Keratinocyte (primary cell): Measurements from ENCODE around the gene PLD5. TPM values are rescaled to one million over a fixed set of nuclear protein-coding genes. Genes with fewer than 3 reads are reported as not detected.

Source experiments
- DNase-seq: peaks from one replicate; pipeline ENCODE4 v3.0.0-alpha.2; 2011; ENCODE audit warnings: low read depth, missing footprints, low spot score
- FAIRE-seq: peaks from 2 replicates; lab custom pipeline; 2011; peaks lifted over from hg19 to GRCh38; lab: Jason Lieb, UNC
- H2AFZ ChIP-seq: 2 replicates; pipeline ENCODE4 v1.6.0; 2012; ENCODE audit warnings: low read length, control low read depth, inconsistent platforms; ENCODE audit not compliant: control insufficient read depth
- H3K27ac ChIP-seq: 2 replicates; pipeline ENCODE4 v1.5.1; 2011; ENCODE audit warnings: low read length; ENCODE audit not compliant: control insufficient read depth, insufficient read depth
- H3K27me3 ChIP-seq: 3 replicates; pipeline ENCODE4 v1.6.0; 2011; ENCODE audit warnings: low read length; ENCODE audit not compliant: control insufficient read depth, insufficient read depth; ENCODE audit errors: extremely low read depth
- H3K36me3 ChIP-seq, 2 experiments: 2 replicates in 1 of 2; 3 replicates in 1 of 2; pipeline ENCODE4 v1.5.1; 2011; ENCODE audit warnings: low read length in 2 of 2, mild to moderate bottlenecking in 1 of 2; ENCODE audit not compliant: control insufficient read depth in 2 of 2, insufficient read depth in 2 of 2; ENCODE audit errors: extremely low read depth in 1 of 2
- H3K4me1 ChIP-seq: 3 replicates; pipeline ENCODE4 v1.5.1; 2011; ENCODE audit warnings: low read length; ENCODE audit not compliant: control insufficient read depth, insufficient read depth; ENCODE audit errors: extremely low read depth
- H3K4me2 ChIP-seq: 3 replicates; pipeline ENCODE4 v1.6.0; 2011; ENCODE audit warnings: low read depth, low read length; ENCODE audit not compliant: control insufficient read depth, insufficient read depth; ENCODE audit errors: extremely low read depth
- H3K4me3 ChIP-seq, 3 experiments: fragments of 200-600 bp in 1 of 3; sonication (generic) in 1 of 3; 2 replicates in 2 of 3; 3 replicates in 1 of 3; pipeline ENCODE4 v1.5.1; 2011 to 2016; ENCODE audit warnings: low read length in 3 of 3, mild to moderate bottlenecking in 3 of 3, control low read depth in 2 of 3, inconsistent platforms in 1 of 3, low read depth in 1 of 3, mixed read lengths in 1 of 3, mixed run types in 1 of 3, moderate library complexity in 1 of 3; ENCODE audit not compliant: control insufficient read depth in 2 of 3, insufficient read depth in 2 of 3; ENCODE audit errors: extremely low read depth in 1 of 3
- H3K79me2 ChIP-seq: 2 replicates; pipeline ENCODE4 v1.6.0; 2012; ENCODE audit warnings: low read length; ENCODE audit not compliant: control insufficient read depth, insufficient read depth
- H3K9ac ChIP-seq: 3 replicates; pipeline ENCODE4 v1.6.0; 2011; ENCODE audit warnings: low read length; ENCODE audit not compliant: control insufficient read depth, insufficient read depth; ENCODE audit errors: extremely low read depth
- H3K9me1 ChIP-seq: 3 replicates; pipeline ENCODE4 v1.6.0; 2011; ENCODE audit warnings: low read length; ENCODE audit not compliant: control insufficient read depth, insufficient read depth; ENCODE audit errors: extremely low read depth
- H3K9me3 ChIP-seq: 2 replicates; pipeline ENCODE4 v1.5.1; 2012; ENCODE audit warnings: low read depth, low read length; ENCODE audit not compliant: control insufficient read depth
- H4K20me1 ChIP-seq: 3 replicates; pipeline ENCODE4 v1.6.0; 2011; ENCODE audit warnings: low read length; ENCODE audit not compliant: control insufficient read depth, insufficient read depth; ENCODE audit errors: extremely low read depth
- EZH2 ChIP-seq: IDR thresholded peaks from one replicate; pipeline ENCODE4 v1.6.1; 2012; ENCODE audit warnings: inconsistent platforms, mild to moderate bottlenecking, low read length, moderate library complexity
- dilution Hi-C: fragments of 300-500 bp; cut with MboI; formaldehyde crosslinking; loops from one replicate; pipeline ENCODE4 v1.7.0; 2020; ENCODE audit warnings: low sequenced_read_pairs; ENCODE audit not compliant: extremely low pct_ligation_motif_present
- polyA plus RNA-seq, 5 experiments: library from polyadenylated mRNA; depleted of rRNA in 3 of 5; stranded (reverse) in 3 of 5; stranded (forward) in 1 of 5; unstranded in 1 of 5; fragments of >200 nt; gene quantifications; 1 replicate in 1 of 5; 2 replicates in 3 of 5; 3 replicates in 1 of 5; pipeline versions ENCODE4 v1.2.1 to v1.2.3, GENCODE V29; 2011 to 2012; ENCODE audit warnings: missing spikeins in 2 of 5, low read depth in 1 of 5, low replicate concordance in 1 of 5
- TF ChIP-seq, protein P1 (sequence below), 3 experiments: IDR thresholded peaks in 1 of 3; conservative IDR thresholded peaks in 1 of 3; optimal IDR thresholded peaks in 1 of 3; 2 replicates in 2 of 3; 3 replicates in 1 of 3; pipeline versions ENCODE3 to v1.5.1; 2011; ENCODE audit warnings: low read length in 3 of 3, mild to moderate bottlenecking in 3 of 3, moderate library complexity in 2 of 3, control low read depth in 1 of 3, inconsistent platforms in 1 of 3; ENCODE audit not compliant: insufficient read depth in 2 of 3; ENCODE audit errors: extremely low read depth in 1 of 3

PLD5 gene
- polyA plus RNA-seq, 1 donor (not counting 4 experiments of a cell fraction or from before 2014, with no cell fraction given), result 7.2 TPM

DNA sequence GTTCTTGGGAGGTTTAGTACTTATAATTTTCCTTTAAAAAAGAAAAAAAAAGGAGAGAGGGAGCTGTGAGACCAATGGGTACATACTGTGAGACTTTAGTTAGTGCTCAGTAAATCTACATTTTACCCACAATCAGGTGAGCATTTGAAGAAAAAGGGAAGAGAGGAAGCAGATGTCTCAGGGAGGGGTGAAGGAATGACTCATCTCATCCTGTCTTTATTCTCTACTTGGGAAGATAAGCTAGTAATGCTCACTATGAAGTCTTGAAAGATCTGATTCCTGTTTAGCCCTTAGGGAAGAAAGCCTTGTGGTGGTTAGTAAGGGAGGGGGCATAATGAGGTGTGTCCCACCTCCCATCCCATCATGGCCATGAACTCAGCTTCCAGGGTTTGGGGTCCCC, 112.6 kb downstream of the PLD5 start:
- no peaks in the 10 kb centered on the region for H4K20me1 ChIP-seq
- no peak overlapping the region for H3K9ac ChIP-seq
- no peak overlapping the region for H3K27ac ChIP-seq
- dilution Hi-C loops, result no loop called here
- H3K27me3 ChIP-seq, result no peaks in the 10 kb centered on the region
- H2AFZ ChIP-seq, result no peak overlapping the region
- H3K4me3 ChIP-seq, result no peak overlapping the region
- FAIRE-seq (peak; percentile 9), DNase-seq (no peak)
- H3K36me3 ChIP-seq, result peaks cover 0 to 7% of the 10 kb centered on the region in 2 experiments
- TF ChIP-seq EZH2, result no peak
- TF ChIP-seq, protein P1, sequence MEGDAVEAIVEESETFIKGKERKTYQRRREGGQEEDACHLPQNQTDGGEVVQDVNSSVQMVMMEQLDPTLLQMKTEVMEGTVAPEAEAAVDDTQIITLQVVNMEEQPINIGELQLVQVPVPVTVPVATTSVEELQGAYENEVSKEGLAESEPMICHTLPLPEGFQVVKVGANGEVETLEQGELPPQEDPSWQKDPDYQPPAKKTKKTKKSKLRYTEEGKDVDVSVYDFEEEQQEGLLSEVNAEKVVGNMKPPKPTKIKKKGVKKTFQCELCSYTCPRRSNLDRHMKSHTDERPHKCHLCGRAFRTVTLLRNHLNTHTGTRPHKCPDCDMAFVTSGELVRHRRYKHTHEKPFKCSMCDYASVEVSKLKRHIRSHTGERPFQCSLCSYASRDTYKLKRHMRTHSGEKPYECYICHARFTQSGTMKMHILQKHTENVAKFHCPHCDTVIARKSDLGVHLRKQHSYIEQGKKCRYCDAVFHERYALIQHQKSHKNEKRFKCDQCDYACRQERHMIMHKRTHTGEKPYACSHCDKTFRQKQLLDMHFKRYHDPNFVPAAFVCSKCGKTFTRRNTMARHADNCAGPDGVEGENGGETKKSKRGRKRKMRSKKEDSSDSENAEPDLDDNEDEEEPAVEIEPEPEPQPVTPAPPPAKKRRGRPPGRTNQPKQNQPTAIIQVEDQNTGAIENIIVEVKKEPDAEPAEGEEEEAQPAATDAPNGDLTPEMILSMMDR (optimal IDR thresholded peaks at IDR 0.05 in 1 of 3, IDR thresholded peaks at IDR 0.05 in 1 of 3, conservative IDR thresholded peaks at IDR 0.05 in 1 of 3; ENCODE audit: extremely low read depth in 1 of 3, insufficient read depth in 2 of 3, low read length in 3 of 3), result no peak
- peaks cover 5% of the 10 kb centered on the region for H3K4me1 ChIP-seq
- peaks cover 2% of the 10 kb centered on the region for H3K9me3 ChIP-seq
- no peaks in the 10 kb centered on the region for H3K79me2 ChIP-seq
- no peaks in the 10 kb centered on the region for H3K9me1 ChIP-seq
- H3K4me2 ChIP-seq, result no peak overlapping the region

GRCh38 chr1:242405947-242406346, 118.5 kb downstream of the PLD5 start:
- Histone ChIP-seq H3K27me3 (no peaks in the 10 kb centered on the region), H3K27ac (no peak overlapping the region), H3K36me3 (peaks cover 0 to 3% of the 10 kb centered on the region in 2 experiments), H2AFZ (no peak overlapping the region), H3K79me2 (no peaks in the 10 kb centered on the region), H3K9me3 (peaks cover 2% of the 10 kb centered on the region), H3K4me2 (no peak overlapping the region), H3K9me1 (no peaks in the 10 kb centered on the region), H3K4me3 (no peak overlapping the region), H4K20me1 (no peaks in the 10 kb centered on the region), H3K9ac (no peak overlapping the region), H3K4me1 (peaks cover 8% of the 10 kb centered on the region)
- dilution Hi-C loops, result no loop called here
- no peak for DNase-seq
- no peak for FAIRE-seq
- TF ChIP-seq EZH2, result no peak
- TF ChIP-seq, protein P1 (optimal IDR thresholded peaks at IDR 0.05 in 1 of 3, IDR thresholded peaks at IDR 0.05 in 1 of 3, conservative IDR thresholded peaks at IDR 0.05 in 1 of 3; ENCODE audit: extremely low read depth in 1 of 3, insufficient read depth in 2 of 3, low read length in 3 of 3), result no peak
